HG03469 (cell line): Measurements from ENCODE around the gene ERC2.
"Not testable (repeated sequence)": the region's sequence is repeated elsewhere in the genome, so short reads cannot be mapped to it uniquely, and the experiment has no call there.

Experiments used
- ATAC-seq: cut with Tn5 transposase; IDR thresholded peaks from one replicate; pipeline ENCODE4 v1.9.1; 2021; ENCODE audit warnings: mild to moderate bottlenecking, moderate library complexity, moderate number of reproducible peaks; ENCODE audit not compliant: unreplicated experiment

ERC2 gene

DNA sequence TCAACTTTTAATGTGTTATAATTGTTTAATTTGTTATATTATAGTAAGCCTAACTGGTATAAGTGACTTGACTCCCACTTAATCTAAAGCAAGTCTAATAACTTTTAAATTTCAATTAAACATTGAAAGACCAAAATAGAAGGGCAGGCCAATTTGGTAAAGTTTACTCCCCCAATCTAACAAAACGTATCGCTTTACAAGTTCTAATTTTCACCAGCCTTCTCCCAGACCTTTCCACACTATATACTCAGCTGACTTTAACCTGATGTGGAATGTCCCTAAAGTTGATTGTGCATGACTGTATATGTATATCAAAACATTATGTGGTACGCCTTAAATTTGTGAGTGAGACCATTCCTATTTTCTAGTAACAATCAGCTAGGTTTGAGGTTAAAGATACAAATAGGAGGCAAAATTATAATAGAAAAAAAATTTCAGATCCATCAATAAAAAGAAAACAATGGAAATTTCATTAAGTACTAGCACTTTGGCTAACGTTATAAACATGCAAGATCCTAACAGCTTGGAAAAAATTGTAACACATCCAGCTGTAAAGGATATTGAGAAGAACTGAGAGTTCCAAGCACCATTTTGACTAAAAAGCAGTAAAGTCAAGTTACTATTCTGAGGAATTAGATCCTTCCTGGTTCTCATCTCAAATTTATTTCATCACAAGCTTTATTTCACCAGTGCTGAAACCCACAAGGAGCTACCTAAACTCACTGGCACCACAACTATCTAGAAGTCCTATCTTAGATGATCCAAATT, 199.5 kb downstream of the ERC2 start:
- no peak for ATAC-seq

DNA sequence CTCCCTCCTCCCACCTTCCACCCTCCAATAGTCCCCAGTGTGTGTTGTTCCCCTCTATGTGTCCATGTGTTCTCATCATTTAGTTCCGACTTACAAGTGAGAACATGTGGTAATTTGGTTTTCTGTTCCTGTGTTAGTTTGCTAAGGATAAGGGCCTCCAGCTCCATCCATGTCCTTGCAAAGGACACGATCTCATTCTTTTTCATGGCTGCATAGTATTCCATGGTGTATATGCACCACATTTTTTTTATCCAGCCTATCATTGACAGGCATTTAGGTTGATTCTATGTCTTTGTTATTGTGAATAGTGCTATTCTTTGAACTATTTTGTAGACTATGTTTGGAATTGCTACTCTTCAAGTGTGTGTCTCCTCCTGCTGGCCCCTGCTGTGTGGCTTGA, 206.4 kb downstream of the ERC2 start:
- not testable (repeated sequence) for ATAC-seq

DNA sequence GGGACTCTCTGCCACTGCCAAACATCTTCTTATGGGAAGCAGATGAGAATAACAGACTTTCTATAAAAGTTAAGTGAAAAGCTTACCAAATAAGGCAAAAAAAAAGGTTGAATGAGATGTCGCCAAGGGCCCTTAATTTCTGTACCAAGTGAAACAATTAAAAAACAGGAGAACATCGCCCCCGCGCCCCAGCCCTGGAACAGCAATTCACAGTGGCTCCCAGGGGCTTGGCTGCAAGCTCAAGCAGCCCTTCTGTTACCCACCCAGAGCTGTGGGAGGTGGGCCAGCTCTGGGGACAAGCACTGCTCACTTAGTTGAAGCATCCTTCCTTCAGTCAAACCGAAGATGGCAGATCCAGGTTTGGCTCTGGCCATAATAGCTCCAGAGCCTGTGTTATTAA, 208.0 kb downstream of the ERC2 start:
- ATAC-seq, result no peak

DNA sequence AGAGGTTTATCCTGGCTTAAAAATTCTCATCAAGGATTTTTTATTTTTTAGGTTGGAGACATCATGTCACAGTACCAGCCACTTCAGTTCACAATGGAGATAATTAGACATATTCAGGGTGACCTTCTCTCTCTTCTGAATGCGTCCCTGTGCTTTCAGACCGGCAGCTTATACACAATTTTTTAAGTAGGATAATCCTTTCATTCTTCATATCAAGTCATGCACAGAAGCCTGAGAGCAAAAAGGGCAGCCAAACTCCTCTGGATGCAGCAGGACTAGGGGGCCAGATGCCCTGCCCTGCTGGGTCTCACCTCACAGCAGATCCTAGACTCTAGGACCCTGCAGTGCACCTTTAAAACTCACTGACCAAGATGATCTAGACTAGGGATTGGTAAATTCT, 210.4 kb downstream of the ERC2 start:
- ATAC-seq, result no peak

DNA sequence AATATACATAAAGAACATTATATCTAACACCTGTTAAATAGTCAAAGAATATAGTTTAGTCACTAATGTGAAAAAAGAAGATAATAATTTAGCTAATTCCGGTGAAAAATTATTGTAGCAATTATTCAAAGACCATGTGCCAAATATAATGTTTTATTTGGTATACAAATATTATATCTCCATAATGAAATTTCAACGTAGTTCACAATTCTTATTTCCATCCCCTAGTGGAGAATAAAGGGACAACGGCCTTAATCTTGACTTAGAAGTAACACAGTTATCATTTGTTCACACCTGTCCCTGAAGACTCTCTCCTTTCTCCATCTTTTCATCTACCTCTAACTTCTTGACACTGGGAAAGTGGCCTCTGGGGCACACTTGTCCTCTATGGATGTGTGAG, 213.4 kb downstream of the ERC2 start:
- ATAC-seq, result no peak

DNA sequence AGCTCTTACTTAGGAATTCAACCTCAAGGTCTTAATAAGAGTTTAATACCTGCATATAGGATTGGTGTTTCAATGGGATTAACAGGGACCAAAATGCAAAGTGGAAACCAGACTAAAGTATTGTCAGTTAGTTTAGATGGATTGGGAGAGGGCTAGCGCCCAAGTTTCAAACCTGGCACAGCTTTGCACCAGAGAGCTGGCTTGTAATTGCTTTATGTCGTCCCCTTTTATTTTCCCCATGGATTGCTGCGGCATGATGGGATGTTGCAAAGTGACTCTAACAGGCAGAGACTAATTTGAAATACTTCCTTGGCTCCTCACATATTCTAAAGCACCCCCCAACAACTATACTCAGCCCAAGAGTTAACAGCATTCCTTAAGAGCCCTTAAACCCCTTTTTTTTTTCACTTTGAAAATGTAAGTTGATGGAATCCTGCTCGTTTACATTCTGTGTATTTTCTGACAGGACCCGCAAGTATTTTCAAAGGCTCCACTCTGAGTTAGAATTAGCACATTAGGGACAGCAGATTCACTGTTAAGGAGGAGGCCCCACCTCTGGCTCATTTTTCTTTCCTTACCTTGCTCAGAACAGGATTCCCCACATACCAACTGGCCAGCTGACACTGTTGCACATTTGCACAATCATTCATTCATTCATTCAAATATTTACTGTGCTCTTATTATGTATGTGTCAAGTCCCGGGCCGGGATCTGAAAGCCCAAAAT, 214.2 kb downstream of the ERC2 start:
- ATAC-seq, result no peak

DNA sequence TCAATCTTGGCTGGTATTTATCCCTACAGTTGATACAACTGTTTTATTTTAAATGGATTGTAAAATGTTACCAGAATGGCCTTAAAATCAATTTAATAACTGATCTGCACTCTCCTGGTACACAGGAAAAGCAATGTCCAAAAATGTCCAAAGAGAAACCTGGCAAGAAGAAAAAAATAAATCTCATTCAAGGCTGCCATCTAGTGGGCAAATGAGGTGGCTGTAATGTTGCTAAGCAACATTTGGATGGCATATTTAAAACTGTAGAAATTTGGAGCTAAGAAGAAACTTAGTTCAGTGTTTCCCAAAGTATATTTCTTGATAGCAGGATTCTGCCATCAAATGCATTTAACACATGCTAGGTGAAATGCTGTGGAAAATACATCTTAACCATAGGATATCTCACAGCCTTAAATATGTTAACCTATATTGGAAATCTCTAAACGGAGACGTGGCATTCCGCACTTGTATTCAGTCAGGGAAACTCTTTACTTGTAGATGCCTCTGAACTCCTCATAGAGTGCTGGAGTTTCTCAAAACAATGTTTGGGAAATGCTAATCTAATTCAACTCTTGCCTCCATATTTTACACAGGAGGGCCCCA, 216.8 kb downstream of the ERC2 start:
- no peak for ATAC-seq

DNA sequence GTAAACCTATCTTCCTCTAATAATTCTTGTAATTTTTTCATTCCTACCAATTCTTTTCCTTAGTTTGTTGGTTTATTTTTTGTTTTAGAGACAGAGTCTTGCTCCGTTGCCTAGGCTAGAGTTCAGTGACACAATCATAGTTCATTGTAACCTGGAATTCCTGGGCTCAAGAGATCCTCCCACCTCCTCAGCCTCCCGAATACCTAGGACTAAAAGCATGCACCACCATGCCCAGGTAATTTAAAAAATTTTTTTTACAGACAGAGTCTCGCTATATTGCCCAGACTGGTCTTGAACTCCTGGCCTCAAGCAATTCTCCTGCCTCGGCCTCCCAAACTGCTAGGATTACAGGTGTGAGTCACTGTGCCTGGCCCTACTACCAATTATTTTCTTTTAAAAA, 220.2 kb downstream of the ERC2 start:
- ATAC-seq, result no peak

DNA sequence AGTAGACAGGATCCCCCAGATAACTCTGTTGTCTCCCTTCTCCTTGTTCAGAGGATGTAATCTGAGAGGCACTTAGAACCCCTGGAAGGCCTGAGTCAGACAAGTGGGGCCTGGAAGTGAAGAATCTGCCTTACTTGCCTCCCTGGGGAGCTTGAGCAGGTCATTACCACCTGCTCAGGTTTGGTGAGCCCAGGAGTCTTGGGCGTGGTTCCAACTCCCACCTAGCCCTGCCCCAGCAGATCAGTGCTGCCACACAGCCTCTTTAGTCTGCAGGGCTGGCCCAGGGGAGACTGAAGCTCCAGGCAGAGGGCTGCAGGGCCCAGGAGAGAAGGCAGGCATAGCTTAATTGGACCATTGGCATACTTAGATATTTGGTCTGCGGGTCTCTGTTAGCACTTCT, 230.0 kb downstream of the ERC2 start:
- no peak for ATAC-seq

DNA sequence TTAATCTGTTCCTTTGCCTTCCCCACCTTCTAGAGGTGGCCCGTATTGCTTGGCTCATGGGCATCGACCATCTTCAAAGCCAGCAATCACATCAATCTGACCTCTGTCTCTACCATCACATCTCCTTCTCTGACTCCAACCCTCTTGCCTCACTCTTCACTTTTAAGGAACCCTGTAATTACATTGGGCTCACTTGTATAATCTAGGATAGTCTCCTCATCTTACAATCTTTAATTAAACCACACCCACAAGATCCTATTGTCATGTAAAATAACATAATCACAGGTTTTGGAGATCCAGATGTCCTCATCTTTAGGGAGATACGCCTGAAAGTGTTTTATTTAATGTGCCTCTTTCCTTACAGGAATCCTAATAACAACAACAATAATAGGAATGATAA, 234.5 kb downstream of the ERC2 start:
- no peak for ATAC-seq

DNA sequence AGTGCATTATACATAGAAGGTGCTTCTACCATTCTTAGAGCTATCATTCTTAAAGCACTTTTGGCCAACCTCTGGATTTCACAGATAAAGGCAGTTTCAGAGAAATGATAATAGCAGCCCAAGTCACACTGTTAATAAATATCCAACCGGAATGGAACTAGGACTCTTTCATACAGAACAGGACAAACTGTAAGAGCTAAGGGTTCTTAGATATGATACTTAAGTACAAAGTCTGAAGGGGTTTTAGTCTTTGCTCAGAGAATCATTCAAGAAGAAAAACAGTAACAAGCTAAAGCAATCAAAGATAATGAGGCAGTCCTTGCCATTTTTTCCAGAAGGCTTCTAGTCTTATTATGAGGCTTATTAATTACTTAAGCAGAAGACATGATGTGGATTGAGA, 239.0 kb downstream of the ERC2 start:
- no peak for ATAC-seq

DNA sequence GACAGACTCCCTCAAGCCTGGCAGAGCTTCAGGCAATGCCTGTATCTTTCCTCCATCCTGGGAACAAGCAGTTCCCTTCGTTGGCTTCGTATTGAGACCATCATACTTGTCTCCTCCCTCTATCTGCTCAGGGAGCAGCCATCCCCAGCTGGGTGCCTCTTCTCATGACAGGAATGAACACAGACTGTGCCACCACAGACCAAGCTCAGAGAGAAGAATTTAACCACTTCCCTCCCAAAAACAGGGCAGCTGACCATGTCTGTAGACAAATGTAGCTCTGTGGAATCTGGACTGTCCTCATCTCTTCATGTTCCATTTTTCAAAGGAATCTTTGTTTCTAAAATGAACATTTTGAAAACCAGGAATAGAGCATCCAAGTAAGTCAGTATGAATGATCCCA, 245.4 kb downstream of the ERC2 start:
- ATAC-seq, result no peak

DNA sequence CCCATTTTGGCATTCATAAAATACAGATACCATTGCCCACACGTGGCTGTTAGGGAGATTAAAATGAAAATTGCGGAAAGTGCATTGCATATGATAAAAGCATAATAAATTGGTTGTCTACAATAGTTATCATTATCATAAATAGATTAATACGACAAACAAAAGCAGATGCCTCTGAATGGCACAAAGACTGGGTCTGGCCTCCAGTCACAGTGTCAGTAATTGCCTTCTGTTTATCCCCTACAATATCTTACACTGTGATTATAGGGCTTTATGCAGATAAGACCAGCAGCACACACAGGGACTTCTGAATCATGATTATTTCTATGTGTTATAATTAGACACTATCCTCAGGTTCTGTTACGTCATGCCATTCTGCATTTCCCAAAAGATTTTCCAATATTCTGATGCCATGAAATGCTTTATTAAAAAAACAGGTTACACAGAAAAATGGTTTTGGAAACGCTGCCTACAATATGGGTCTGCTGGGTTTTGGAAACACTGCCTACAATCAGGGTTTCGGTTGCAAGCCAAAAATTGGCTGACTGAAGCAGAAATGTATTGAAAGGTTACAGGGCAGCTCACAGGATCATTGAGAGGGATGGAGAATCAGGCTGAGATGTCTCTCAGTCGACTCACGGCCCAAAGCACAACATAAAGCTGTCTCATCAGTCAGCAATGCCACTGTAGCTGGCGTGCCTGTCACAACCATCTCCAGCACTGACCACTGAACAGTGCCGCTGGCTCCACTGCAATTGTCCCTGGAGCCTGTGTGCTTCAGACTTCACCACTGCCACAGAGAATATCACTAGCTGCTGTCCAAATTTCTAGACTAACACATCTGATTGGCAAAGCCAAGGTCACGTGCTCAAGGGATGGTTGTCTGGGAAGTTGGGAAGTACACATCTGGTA, 248.1 kb downstream of the ERC2 start:
- ATAC-seq, result no peak

DNA sequence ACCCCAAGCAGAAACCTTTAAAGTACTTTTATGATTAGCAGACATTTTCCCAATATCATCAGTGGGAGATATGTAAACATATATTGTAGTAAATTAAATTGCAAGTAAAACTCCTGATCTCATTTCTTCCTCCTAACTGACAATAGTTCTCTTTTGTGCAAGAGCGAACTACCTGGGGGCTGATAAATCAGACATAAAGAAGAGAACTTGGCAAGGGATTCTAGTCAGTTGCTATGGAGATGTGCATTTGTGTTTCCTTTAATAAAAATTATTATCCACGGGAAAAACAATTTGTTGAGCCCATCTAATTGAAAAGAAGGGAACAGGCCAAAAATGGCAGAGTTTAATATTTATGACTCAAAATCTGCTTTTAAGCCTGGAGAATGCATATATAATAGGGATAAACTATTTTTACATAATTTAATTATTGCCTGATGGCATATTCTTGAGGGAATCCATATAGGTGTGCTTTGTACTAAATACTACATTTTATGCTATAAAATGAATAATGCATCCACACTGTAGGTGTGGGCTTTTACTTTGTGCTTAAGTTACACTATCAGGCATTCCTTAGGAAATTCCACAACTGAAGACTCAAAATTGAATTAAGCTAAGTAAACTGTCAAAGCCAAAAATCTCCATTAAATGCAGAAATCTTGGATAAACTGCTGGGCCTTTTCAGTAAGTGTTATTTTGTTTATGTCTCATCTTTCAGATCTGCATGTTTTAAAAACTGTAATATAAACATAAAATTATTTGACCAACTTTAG, 258.1 kb downstream of the ERC2 start:
- ATAC-seq, result no peak

DNA sequence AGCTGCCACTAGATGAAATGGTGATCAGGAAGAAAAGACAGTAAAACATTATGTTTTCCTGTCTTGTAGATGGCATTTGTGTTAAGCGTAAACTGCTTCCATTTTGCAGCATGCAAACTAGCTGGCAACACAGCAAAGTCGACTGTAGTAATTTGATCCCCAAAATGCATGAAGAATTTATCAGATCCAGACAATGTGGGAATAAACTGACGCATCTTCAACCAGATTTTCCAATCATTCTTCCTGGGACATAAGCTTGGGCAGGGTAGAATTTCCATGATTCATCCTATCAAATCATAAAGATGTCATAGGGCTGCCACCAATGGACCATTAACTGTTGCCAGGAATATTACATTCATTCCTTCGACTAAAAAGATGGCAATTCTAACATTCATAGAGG, 260.3 kb downstream of the ERC2 start:
- ATAC-seq, result no peak

DNA sequence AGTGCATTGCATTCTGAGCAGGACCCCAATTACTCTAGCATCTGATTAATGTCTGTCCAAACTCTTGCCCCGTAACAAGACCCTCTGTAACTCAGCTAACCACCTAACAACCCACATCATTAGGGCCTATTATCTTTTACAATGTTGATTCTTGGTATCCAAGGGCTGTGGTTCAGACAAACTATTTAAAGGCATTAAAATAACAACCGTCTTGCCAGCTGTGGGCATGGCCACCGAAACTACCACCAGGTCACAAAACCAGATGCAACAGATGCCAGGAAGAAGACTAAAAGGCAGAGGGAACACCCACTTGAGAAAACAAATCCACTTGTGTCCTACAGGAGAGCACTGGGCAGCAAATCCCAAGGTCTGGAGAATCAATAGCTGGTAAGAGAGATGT, 262.9 kb downstream of the ERC2 start:
- ATAC-seq, result no peak

DNA sequence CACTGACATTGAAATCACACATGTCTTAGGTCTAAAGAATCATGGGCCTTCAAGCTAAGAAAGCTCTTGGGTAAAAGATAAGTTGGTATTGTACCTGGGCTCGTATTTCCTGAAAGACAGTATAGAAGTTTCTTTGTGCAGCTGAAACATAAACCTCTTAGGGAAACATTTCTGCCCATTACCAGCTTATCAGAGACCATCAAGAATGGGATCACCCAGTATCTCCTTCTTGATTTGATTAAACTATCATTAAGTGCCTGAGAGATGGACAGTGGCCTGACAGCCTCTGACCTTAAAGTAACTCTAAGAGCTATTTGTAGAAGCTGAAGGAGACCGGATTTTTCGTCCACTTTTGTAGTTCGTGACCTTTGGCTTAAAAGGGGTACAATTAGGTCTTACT, 265.3 kb downstream of the ERC2 start:
- ATAC-seq, result no peak

DNA sequence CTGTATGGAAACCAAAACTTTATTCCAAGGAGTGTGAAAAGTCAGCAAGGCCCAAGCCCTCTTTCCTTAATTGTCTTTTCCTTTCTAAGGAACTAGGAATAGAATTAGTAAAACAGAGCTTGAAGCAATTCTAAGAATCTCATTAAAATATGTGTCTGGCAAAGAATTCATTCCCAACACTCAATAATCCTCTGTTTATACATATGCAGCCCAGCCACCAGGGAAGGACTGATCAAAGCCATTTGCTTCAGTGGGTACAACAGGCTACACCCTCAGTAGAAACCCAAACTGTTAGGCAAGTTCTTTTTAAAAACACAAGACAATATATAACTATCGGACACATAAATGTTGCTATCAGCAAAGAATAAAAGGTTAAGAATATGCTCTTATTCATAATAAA, 266.9 kb downstream of the ERC2 start:
- ATAC-seq, result no peak

DNA sequence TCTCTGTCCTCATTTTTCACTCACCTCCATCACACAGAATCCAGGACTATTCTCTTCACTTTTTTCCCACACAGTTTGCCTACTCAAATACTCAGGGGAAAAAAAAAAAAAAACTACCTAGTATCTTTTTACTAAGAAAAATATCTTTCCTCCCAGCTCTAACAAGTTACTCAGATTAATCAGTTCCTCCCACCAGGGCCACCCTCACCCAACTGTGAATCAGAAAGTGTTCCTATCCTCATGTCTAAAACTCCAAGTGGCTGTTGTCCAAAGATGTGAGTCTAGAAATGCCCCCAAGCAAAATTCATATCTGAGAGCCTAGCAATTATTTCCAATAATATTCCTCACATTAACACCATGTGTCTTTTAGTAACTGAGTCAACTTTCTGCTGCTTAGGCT, 268.0 kb downstream of the ERC2 start:
- ATAC-seq, result no peak

DNA sequence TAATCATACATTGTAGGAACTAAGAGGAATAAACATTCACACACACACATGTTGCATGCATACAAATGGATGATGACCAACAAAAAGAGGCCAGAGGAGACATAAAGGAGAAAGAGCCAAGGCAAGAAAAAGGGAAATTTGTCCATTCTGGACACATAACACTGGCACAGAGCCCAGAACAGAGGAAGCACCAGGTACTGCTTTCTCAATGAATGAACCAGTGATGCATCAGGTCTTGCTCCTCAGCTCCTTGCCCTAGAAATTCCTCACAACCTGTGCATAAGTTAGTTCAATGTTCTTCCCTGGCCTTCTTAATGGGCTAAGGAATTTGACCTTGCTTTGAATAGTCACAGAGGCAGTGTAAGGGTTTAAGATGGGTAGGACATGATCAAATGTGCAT, 270.3 kb downstream of the ERC2 start:
- ATAC-seq, result no peak
